Limb (tissue), 2 donors: ENCODE results near the gene FRMD8.
A peak's percentile ranks its signal among the peaks of the same experiment; 100 is the strongest.

Source experiments
- DNase-seq, 2 donors: peaks; one replicate each; pipeline ENCODE4 v3.0.0-alpha.2; 2016; ENCODE audit errors: extremely low spot score in 2 of 2

FRMD8 gene, protein sequence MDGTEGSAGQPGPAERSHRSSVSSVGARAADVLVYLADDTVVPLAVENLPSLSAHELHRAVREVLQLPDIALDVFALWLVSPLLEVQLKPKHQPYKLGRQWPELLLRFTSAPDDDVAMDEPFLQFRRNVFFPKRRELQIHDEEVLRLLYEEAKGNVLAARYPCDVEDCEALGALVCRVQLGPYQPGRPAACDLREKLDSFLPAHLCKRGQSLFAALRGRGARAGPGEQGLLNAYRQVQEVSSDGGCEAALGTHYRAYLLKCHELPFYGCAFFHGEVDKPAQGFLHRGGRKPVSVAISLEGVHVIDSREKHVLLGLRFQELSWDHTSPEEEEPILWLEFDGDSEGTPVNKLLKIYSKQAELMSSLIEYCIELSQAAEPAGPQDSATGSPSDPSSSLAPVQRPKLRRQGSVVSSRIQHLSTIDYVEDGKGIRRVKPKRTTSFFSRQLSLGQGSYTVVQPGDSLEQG

DNA sequence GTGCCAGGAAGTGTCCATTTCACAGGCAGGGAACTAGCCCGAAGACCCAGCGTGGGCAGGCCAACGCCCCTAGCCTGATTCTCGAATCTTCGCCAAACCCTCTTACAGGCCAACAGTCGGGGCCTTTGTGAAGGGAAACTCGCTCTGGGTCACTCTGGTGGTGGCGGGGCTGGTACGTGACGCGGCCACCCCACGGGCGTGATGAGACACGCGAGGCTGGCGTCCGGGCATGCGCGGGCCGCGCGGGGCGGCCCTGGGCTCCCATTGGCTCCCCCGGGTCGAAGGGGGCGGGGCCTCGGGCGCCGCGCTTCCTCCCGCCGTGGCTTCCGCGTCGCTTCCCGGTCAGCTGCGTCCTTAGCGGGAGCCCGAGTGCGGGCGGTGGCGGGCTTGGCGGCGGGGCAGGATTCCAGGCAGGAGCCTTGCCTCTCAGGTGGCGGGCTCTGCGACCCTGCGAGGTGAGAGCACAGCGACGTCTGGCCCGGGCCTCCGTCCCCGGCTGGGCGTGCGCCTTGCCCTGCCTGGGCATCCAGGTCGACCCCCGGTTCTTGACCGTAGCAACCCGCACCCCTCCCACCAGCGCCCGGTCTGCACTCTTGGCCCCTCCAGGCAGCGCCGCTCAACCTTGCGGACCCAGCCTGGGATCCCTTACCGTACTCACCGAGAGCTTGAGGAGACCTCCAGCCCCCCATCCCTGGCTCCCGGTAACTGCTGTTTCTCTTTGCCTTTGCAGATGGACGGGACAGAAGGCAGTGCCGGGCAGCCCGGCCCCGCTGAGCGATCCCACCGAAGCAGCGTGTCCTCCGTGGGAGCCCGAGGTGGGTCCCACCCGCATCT, at the start of gene FRMD8:
Gene FRMD8 (plus strand): TSS at position 331 of the 834 bp plus-strand sequence. CDS start 400 bp downstream, at position 731.
- DNase-seq = peak; percentile 89 to 93

DNA sequence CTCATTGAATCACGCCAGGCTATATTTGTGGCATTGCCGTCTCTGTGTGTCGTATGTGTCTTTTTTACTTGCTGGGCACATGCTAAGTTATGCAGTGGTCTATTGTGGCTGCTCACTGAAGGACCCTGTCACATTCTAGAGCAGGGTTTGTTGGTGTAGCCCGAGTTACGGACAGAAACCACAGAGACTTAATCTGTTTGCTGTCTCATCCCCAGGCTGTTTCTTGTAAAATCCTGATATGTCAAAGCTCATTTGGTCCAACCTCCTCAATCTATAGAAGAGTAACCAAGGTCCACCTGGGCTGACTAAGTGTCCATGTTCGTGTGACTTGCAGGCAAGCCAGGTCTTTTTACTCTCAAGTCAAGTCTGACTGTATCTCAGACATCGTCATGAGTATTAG, 47.8 kb upstream of the FRMD8 start:
- no peak for DNase-seq

DNA sequence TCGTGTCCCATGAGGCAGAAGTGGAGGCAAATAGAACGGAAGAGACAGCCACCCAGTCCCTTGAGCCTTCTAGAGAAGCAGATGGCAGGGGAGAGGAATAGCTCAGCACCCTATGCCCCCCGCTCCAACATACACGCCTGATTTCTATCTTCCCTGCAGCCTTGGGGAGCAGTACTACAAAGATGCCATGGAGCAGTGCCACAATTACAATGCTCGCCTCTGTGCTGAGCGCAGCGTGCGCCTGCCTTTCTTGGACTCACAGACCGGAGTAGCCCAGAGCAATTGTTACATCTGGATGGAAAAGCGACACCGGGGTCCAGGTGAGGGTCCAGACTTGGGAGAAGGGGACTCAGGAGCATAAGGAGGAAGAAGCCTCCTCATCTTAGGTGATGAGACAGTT, 46.2 kb upstream of the FRMD8 start:
- DNase-seq = no peak

DNA sequence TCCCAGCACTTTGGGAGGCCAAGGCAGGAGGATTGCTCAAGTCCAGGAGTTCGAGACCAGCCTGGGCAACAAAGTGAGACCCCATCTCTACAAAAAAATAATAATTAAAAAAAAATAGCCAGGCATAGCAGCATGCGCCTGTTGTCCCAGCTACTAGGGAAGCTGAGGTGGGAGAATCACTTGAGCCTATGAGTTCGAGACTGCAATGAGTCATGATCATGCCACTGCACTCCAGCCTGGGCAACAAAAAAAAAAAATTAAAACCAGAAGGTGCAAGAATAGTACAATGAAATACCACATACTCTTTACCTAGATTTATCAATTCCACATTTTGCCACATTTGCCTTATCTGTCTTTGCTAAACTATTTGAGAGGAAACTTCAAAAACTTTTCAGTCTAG, 44.6 kb upstream of the FRMD8 start:
- DNase-seq = no peak

DNA sequence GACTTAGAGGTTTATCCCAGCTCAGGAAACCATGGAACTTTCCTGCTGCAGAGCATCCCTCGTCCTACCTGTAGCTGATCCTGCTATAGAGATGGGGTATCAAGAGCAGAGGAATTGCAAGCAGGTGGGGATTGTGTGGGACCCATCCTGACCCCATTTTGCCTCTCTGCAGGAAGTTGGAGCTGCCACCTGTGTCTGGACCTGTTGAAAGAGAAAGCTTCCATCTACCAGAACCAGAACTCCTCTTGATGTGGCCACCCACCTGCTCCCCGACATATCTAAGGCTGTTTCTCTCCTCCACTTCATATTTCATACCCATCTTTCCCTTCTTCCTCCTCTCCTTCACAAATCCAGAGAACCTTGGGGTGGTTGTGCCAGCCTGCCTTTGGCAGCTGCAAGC, 34.9 kb upstream of the FRMD8 start:
- no peak for DNase-seq

DNA sequence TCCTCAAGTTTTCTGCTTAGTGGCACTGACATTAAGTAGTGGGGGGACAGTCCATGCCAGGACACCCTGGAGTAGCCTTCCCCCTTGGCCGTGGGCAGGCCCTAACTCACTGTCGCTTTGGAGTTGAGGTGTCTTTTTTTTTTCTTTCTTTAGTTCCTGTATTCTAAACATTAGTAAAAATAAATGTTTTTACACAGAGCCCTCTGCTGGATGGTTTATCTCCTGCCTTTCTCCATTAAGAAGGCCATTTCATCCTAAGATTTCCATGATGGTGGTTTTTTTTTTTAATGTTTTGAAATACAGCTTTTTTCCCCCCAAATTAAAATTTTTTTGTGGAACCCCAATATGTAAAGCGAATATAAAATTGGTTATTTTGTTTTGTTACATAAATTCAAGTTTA, 33.7 kb upstream of the FRMD8 start:
- no peak for DNase-seq

DNA sequence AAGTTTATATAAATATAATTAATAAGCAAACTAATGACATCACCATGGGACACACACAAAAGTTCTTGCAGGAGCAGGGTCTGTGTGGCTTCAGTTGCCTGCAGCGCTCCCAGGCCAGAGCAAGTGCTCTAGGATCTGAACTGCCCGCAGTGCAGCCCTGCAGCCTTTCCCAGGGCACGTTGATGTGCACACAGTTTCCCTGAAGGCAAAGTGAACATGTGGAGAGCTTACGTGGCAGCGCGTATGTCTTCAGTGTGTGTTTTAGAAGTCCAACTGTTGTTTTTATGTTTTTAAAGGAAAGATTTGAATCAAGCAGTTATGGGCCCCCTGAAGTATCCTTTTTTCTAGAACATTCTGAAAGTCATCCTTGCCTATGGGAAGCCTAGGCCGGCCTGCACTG, 33.1 kb upstream of the FRMD8 start:
- no peak for DNase-seq

DNA sequence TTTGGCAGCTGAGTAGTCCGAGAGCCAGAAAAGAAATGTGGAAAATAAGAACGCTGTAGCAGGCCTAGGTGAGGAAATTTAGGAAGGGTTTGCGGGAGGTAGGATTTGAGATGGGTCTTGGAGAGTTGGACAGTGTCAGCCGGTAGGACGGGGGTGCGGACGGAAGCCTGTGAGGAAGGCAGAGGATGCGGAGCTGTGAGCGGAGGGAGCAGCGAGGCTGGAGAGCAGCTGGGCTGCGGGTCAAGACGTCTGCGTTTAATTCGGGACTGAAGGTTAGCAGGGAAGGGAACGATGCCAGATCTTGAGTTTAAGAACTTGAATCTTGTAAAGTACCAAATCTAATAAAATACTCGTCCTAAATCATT, 32.6 kb upstream of the FRMD8 start:
- DNase-seq = no peak

DNA sequence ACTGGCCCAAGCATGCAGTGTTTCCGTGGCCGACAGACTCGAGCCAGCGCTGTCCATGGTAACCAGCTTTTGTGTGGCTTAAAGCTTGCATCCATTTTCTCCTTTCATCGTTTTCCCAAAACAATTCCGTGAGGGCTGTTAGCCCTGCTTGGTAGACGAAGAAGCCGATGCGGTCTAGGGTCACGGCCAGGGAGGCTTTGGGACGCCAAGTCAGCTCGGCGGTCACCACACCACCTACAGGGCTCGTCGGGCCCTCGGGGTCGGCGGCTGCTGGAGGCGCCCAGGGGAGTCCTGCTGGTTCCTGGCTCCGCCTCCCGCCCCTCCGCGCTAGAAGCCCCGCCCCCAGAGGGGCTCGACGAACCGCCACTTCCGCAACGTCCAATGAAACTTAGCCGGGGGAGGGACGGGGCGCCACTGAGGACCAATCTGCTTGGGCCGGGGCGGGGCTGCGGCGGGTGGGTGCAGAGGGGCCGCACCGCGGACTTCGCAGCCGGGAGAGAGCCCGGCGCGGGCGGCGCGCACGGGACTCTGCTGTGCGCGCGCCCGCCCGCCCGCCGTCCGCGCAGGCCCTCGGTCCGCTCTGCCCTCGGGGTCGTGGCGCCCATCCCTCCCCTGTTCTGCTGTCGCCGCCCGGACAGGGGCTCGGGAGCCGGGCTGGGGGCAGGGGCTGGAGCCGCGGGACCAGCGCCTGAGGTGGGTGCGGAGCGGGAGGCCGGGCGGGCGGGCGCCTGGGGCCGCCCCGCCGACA, 32.0 kb upstream of the FRMD8 start, which contains the start of gene TIGD3:
Gene TIGD3 (plus strand): TSS at position 487 of the 748 bp plus-strand sequence. CDS start 1,058 bp downstream, outside the sequence.
- peak; percentile 97 to 99 for DNase-seq

DNA sequence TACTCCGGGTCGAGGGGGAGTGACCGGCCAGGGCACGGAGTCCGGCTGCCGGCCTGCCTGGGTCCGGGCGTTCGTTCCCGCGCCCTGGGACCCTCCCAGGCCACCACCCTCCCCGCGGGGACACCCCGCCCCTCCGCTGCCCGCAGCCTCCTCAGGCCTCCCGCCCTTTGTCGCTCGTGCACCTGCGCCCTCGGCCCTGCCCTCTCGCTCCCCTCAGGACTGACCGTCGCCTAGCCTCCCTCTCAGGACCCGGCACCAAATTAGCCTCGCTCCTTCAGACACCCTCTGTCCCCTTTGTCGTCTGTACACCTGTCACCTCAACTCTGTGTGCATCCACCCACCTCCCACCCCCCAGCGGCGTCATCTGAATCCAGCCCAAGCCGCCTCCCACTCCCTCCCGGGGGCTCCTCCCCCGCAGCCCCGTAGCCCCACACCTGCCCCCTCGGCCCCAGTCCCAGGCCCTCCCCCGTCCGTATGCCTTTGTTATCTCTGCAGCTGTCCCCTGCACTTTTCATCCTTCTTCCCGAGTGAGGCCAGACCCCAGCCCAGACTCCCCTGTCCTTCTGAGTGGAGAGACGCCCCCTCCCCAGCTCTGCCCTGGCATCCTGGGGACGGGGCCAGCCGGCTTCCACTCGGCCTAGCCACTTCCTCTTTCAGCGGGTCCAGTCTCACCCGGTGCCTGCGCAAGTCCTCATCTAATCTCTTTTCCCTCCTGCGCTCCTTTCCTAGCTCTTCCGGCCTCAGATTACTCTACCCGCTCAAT, 31.2 kb upstream of the FRMD8 start:
- peak in 1 of 2 donors; percentile 73 for DNase-seq

DNA sequence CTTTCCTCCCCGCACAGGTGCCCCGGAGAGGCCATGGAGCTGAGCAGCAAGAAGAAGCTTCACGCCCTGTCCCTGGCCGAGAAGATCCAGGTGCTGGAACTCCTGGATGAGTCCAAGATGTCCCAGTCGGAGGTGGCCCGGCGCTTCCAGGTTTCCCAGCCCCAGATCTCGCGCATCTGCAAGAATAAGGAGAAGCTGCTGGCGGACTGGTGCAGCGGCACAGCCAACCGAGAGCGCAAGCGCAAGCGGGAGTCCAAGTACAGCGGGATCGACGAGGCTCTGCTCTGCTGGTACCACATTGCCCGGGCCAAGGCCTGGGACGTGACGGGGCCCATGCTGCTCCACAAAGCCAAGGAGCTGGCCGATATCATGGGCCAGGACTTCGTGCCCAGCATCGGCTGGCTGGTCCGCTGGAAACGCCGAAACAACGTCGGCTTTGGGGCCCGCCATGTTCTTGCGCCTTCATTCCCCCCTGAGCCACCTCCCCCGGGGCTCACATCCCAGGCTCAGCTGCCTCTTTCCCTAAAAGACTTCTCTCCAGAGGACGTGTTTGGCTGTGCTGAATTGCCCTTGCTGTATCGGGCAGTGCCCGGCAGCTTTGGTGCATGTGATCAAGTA, 30.6 kb upstream of the FRMD8 start:
- peak in 1 of 2 donors; percentile 53 for DNase-seq

DNA sequence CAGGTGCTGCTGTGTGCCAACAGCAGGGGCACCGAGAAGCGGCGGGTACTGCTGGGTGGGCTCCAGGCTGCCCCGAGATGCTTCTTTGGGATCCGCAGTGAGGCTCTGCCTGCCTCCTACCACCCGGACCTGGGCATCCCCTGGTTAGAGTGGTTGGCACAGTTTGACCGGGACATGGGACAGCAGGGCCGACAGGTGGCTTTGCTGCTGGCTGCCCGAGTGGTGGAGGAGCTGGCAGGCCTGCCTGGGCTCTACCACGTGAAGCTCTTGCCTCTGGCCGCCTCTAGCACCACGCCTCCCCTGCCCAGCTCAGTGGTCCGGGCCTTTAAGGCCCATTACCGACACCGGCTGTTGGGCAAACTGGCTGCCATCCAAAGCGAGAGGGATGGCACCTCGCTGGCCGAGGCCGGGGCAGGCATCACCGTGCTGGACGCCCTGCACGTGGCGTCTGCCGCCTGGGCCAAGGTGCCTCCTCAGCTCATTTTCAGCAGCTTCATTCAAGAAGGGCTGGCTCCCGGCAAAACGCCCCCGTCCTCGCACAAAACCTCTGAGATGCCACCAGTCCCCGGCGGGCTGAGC, 30.0 kb upstream of the FRMD8 start:
- no peak for DNase-seq

DNA sequence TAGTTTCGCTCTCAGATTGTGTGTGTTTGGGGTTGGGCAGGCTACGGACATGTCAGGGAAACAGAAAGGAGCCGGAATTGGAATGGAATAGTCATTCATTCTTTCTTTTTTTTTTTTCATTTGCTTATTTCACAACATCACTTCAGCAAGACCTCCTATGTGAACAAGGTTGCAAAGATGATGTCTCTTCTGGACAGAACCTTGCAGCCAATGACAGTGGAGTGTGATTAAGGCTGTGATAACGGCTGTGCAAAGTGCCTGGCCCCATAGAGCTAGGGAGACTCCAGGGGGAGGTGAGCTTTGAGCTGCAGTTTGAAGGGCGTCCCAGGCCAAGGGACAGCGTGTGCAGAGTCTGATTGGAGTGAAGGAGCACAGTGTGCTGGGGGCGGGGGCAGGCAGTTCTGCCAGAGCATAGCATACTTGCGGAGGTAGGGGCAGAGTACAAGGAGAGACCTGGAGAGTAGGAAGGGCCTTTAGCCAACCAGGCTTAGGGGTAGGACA, 28.5 kb upstream of the FRMD8 start:
- no peak for DNase-seq

DNA sequence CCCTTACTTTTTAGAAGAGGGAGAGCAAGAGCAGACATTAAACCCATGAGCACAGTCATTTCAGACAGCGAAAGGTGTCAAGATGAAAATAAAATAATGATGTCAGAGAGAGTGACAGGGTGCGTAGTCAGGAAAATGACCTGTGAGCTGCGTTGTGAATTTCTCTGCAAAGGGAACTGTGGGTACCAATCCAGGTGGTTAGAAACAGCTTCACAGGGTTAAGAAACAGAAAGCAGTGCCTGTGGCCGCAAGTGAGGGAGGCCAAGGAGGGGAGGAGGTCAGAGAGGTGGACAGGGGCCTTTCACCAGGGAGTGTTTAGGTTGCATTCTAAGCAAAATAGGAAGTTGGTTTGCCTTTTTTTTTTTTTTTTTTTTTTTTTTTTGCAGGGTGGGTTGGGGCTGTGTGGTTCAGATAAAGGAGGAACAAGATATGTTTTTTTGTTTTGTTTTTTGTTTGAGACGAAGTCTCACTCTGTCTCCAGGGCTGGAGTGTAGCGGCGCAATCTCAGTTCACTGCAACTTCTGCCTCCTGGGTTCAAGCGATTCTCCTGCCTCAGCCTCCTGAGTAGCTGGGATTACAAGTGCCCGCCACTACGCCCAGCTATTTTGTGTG, 24.0 kb upstream of the FRMD8 start:
- no peak for DNase-seq

DNA sequence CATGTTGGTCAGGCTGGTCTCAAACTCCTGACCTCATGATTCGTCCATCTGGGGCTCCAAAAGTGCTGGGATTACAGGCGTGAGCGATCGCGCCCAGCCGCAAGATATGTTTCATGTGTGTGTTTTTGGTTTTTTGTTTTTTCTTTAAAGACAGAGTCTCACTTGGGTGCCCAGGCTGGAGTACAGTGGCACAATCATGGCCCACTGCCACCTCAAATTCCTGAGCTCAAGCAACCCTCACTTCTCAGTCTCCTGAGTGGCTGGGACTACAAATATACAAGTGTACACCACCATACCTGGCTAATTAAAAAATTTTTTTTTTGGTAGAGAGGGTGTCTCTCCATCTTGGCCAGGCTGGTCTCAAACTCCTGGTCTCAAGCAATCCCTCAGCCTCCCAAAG, 23.5 kb upstream of the FRMD8 start:
- DNase-seq = no peak

DNA sequence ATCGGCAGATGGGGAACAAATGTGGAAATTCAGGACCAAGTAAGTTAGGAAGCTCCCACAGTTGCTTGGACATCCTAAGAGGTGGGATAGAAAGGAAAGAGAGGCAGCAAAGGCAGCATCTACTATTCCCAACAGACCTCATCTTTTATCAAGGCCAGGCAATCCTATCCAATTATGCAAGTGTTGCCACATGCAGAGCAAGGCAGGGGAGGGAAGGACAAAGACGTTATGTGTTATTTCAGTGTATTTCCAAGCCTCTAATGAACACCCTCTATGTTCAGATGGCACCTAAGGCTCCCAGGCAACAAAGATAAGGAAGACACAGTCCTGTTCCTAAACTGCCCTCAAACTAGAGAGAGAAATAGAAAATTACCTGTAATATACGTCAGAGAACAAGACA, 22.7 kb upstream of the FRMD8 start:
- no peak for DNase-seq

DNA sequence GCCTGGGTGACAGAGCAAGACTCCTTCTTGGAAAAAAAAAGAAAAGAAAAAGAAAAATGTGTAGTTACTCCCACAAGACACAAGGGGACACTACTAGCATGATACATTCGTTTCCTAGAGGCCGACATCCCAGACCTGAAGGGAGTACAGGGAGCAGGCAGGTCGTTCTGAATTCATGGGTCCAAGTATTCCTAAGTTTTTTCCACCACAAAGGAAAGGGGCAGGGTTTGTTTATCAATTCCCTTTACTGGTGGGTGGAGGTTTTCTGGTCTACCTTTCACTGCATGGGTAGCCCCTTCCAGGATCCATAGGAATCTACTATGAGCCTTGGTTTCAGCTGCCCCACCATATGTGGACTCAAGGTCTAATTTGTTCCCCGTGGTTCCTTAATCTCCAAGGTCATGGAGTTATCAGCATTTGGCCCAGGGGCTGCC, 20.1 kb upstream of the FRMD8 start:
- peak in 1 of 2 donors; percentile 90 for DNase-seq

DNA sequence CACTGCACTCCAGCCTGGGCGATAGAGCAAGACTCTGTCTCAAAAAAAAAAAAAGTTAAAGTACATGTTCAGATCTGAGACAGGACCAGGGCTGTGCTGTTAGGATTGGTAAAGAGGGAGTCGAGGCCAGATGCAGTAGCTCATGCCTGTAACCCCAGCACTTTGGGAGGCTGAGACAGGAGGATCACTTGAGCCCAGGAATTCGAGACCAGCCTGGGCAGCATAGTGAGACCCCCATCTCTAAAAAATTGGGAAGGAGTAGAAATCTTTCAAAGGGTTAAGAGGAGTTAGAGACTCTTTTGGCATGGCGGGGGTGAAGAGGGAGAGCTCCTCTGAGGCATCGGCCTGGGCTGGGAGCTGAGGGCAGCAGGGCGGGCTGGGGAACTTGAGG, 15.8 kb upstream of the FRMD8 start:
- DNase-seq = no peak

DNA sequence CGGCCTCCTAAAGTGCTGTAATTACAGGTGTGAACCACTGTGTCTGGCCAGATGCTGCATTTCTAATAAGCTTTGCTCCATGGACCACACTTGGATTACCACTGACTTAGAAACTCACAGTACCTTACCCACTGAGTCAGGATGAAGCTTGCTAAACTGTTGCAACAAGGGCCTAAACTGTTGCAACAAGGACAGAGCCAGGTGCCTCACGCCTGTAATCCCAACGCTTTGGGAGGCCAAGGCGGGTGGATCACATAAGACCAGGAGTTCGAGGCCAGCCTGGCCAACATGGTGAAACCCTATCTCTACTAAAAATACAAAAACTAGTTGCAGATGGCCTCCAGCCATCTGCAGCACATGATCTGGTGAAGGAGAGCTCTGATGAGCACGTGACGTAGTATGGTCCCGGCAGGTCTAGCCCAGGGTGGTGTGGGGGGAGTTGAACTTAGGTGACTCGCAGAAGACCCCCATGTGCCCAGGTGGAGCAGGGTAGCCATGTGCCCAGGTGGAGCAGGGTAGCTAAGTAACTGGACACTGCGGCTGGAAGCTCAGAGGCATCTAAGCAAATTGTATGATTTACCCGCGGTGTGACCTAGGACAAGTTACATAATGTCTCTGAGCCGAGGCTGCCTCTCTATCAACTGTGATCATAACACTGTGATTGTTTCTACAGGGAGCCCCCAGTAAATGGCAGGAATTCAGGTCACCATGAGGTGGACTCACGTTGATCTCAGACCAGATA, 12.4 kb upstream of the FRMD8 start:
- no peak for DNase-seq
